K562 (cell line): ENCODE data around the gene CDIPT. TPM values are rescaled to one million over a fixed set of nuclear protein-coding genes. Genes with fewer than 3 reads are reported as not detected.

ENCODE experiments used
- ATAC-seq: fragments of 200-7000 bp; cut with Tn5 transposase; 3 replicates; pipeline ENCODE4 v1.9.1; 2020; ENCODE audit warnings: moderate library complexity
- BruUV-seq: library from RNA; stranded (reverse); fragments of 400-500 nt; replicated peaks from 2 replicates; lab custom pipeline; 2021; lab: Mats Ljungman, UMichigan
- CTCF ChIA-PET: fragments of 300-600 bp; formaldehyde crosslinking; extraction: SDS; loops from one replicate; lab custom pipeline; 2021; ENCODE audit warnings: low intra/inter-chr PET ratio; lab: Yijun Ruan, JAX
- POLR2A ChIA-PET: fragments of 300-600, 350-650 bp; sonication (Branson Sonifier 250); formaldehyde crosslinking; extraction: SDS; loops from one replicate; lab custom pipeline; 2021; ENCODE audit warnings: antibody characterized with exemption, inconsistent platforms; lab: Yijun Ruan, JAX
- DNase-seq, 4 experiments: peaks; one replicate each; pipeline versions ENCODE4 v3.0.0 to v3.0.0-alpha.2; 2011 to 2018; ENCODE audit warnings: low spot score in 3 of 4, mixed read lengths in 3 of 4; ENCODE audit errors: extremely low read depth in 1 of 4
- FAIRE-seq: peaks from 2 replicates; lab custom pipeline; 2011; peaks lifted over from hg19 to GRCh38; lab: Jason Lieb, UNC
- H2AFZ ChIP-seq: 2 replicates; pipeline ENCODE4 v1.6.0; 2011; ENCODE audit warnings: low read depth, low read length, control low read depth, inconsistent platforms
- H3K27ac ChIP-seq: fragments of 200-600 bp; 3 replicates; pipeline ENCODE4 v1.8.0; 2011; ENCODE audit warnings: low read depth, mild to moderate bottlenecking, control low read depth, inconsistent platforms, low read length, moderate library complexity, mixed read lengths; ENCODE audit errors: extremely low read depth
- H3K27me3 ChIP-seq, 2 experiments: fragments of 300-600 bp in 1 of 2; 2 replicates in 1 of 2; 3 replicates in 1 of 2; pipeline versions ENCODE4 v1.6.0 to v1.8.0; 2011; ENCODE audit warnings: inconsistent platforms in 2 of 2, low read length in 2 of 2, mild to moderate bottlenecking in 1 of 2, mixed read lengths in 1 of 2, moderate library complexity in 1 of 2; ENCODE audit not compliant: control insufficient read depth in 2 of 2, insufficient read depth in 2 of 2
- H3K36me3 ChIP-seq: fragments of 300-600 bp; 3 replicates; pipeline ENCODE4 v1.8.0; 2011; ENCODE audit warnings: mild to moderate bottlenecking, low read length, inconsistent platforms; ENCODE audit not compliant: control insufficient read depth, insufficient read depth
- H3K4me1 ChIP-seq, 2 experiments: fragments of 200-600 bp in 1 of 2; replicated peaks in 1 of 2; 2 replicates in 1 of 2; 3 replicates in 1 of 2; pipeline versions ENCODE4 v1.5.1 to v1.8.0; 2011; ENCODE audit warnings: inconsistent platforms in 2 of 2, low read length in 2 of 2, mild to moderate bottlenecking in 1 of 2, mixed read lengths in 1 of 2, moderate library complexity in 1 of 2; ENCODE audit not compliant: control insufficient read depth in 2 of 2, insufficient read depth in 2 of 2
- H3K4me2 ChIP-seq: 2 replicates; pipeline ENCODE4 v1.6.1; 2011; ENCODE audit warnings: low read length, control low read depth, inconsistent platforms, mixed read lengths; ENCODE audit not compliant: insufficient read depth
- H3K4me3 ChIP-seq: fragments of 200-600 bp; sonication (generic), shearing (Covaris generic); 2 replicates; pipeline ENCODE4 v1.5.1; 2016; ENCODE audit warnings: control low read depth, inconsistent platforms
- H3K79me2 ChIP-seq: fragments of 200-600 bp; 3 replicates; pipeline ENCODE4 v1.8.0; 2011; ENCODE audit warnings: low read length, inconsistent platforms; ENCODE audit not compliant: control insufficient read depth, insufficient read depth
- H3K9ac ChIP-seq, 2 experiments: 2 replicates each; pipeline versions ENCODE4 v1.6.0 to v1.6.1; 2011; ENCODE audit warnings: low read depth in 2 of 2, low read length in 2 of 2, control low read depth in 1 of 2, inconsistent platforms in 1 of 2, mild to moderate bottlenecking in 1 of 2, mixed read lengths in 1 of 2; ENCODE audit not compliant: insufficient read depth in 1 of 2
- H3K9me1 ChIP-seq: one replicate; pipeline ENCODE4 v1.6.0; 2011; ENCODE audit warnings: inconsistent platforms, mild to moderate bottlenecking, low read length, moderate library complexity; ENCODE audit not compliant: control insufficient read depth, insufficient read depth
- H3K9me3 ChIP-seq: replicated peaks from 2 replicates; pipeline ENCODE4 v1.5.1; 2011; ENCODE audit warnings: low read depth, low read length, inconsistent platforms; ENCODE audit not compliant: control insufficient read depth, insufficient read depth
- H4K20me1 ChIP-seq: replicated peaks from 2 replicates; pipeline ENCODE4 v1.6.1; 2011; ENCODE audit warnings: low read length, inconsistent platforms, mixed read lengths; ENCODE audit not compliant: control insufficient read depth, insufficient read depth
- BHLHE40 ChIP-seq: IDR thresholded peaks from 2 replicates; pipeline ENCODE4 v1.6.1; 2011; ENCODE audit warnings: low read length, improper control_type of control experiment
- DACH1 ChIP-seq: fragments of 450-650 bp; IDR thresholded peaks from 2 replicates; pipeline ENCODE4 v1.6.1; 2018; ENCODE audit not compliant: partially characterized antibody
- DNMT1 ChIP-seq: fragments of 450-650 bp; IDR thresholded peaks from 2 replicates; pipeline ENCODE4 v1.6.1; 2016; ENCODE audit warnings: antibody characterized with exemption, mild to moderate bottlenecking
- FOXP1 ChIP-seq: sonication (generic); formaldehyde crosslinking; IDR thresholded peaks from 2 replicates; pipeline ENCODE4 v1.8.0; 2022; ENCODE audit warnings: mild to moderate bottlenecking, missing genetic modification reagents
- GABPB2 ChIP-seq: fragments of 250-450 bp; sonication (Bioruptor Pico); conservative IDR thresholded peaks from 2 replicates; pipeline ENCODE4 v1.5.1; 2021; ENCODE audit warnings: mild to moderate bottlenecking
- HINFP ChIP-seq: fragments of 450-650 bp; conservative IDR thresholded peaks from 2 replicates; pipeline ENCODE4 v1.6.1; 2016; ENCODE audit warnings: missing genetic modification characterization, low read depth, mild to moderate bottlenecking, control low read depth, missing compliant biosample characterization
- LCOR ChIP-seq: sonication (generic); formaldehyde crosslinking; IDR thresholded peaks from 2 replicates; pipeline ENCODE4 v1.8.0; 2022; ENCODE audit warnings: mild to moderate bottlenecking, missing genetic modification reagents
- MTF1 ChIP-seq: fragments of 250-450 bp; sonication (Bioruptor Pico); IDR thresholded peaks from 2 replicates; pipeline ENCODE4 v1.9.0; 2021; ENCODE audit warnings: moderate library complexity, mild to moderate bottlenecking, inconsistent platforms, borderline replicate concordance
- NKRF ChIP-seq: fragments of 450-650 bp; IDR thresholded peaks from 2 replicates; pipeline ENCODE4 v1.6.1; 2016; ENCODE audit warnings: borderline replicate concordance
- PRPF4 ChIP-seq: fragments of 200-400 bp; formaldehyde crosslinking; IDR thresholded peaks from one replicate; pipeline ENCODE4 v1.6.1; 2017; ENCODE audit warnings: low read length, low read depth, mild to moderate bottlenecking; ENCODE audit not compliant: insufficient read depth, poor library complexity, severe bottlenecking
- RUNX1 ChIP-seq: sonication (generic); IDR thresholded peaks from 2 replicates; pipeline ENCODE4 v1.6.1; 2016; ENCODE audit warnings: antibody characterized with exemption, low read depth
- SRSF3 ChIP-seq: fragments of 200-400 bp; formaldehyde crosslinking; IDR thresholded peaks from 2 replicates; pipeline ENCODE4 v1.6.1; 2016; ENCODE audit warnings: mild to moderate bottlenecking, low read length, moderate library complexity; ENCODE audit not compliant: insufficient read depth
- TCF15 ChIP-seq: fragments of 250-450 bp; sonication (Bioruptor Pico); IDR thresholded peaks from 2 replicates; pipeline ENCODE4 v1.8.0; 2022; ENCODE audit warnings: moderate library complexity, mild to moderate bottlenecking, inconsistent platforms
- THRB ChIP-seq: fragments of 450-650 bp; formaldehyde crosslinking; conservative IDR thresholded peaks from 2 replicates; pipeline ENCODE4 v1.4.0; 2022; ENCODE audit warnings: mild to moderate bottlenecking, missing genetic modification characterization
- ZKSCAN3 ChIP-seq: fragments of 250-450 bp; sonication (Bioruptor Pico); IDR thresholded peaks from 2 replicates; pipeline ENCODE4 v1.4.0; 2020
- ZNF41 ChIP-seq: fragments of 250-450 bp; sonication (Bioruptor Pico); conservative IDR thresholded peaks from 2 replicates; pipeline ENCODE4 v1.4.0; 2020; ENCODE audit warnings: mild to moderate bottlenecking
- ZNF444 ChIP-seq: fragments of 250-450 bp; sonication (Bioruptor Pico); IDR thresholded peaks from 2 replicates; pipeline ENCODE4 v1.4.0; 2020; ENCODE audit warnings: mild to moderate bottlenecking, moderate library complexity
- WGBS: fragments of 100-300 bp; shearing (Covaris generic); methylation state at CpG from one replicate; pipeline ENCODE4 v1.1.6; 2016; ENCODE audit warnings: low coverage, mixed read lengths; ENCODE audit not compliant: insufficient coverage; ENCODE audit errors: missing lambda C conversion rate; 5-methylcytosine and 5-hydroxymethylcytosine counted together
- in situ Hi-C: fragments of 300-500 bp; cut with MboI; formaldehyde crosslinking; loops from 4 replicates; pipeline ENCODE4 v1.15.0; 2018; ENCODE audit warnings: inconsistent platforms, mixed read lengths
- intact Hi-C: fragments of 100-400 bp; cut with micrococcal nuclease; formaldehyde crosslinking; loops from 2 replicates; pipeline ENCODE4 v1.14.2; 2022
- polyA plus RNA-seq, 8 experiments: library from polyadenylated mRNA; depleted of rRNA in 4 of 8; stranded (reverse) in 5 of 8; unstranded in 3 of 8; fragments of >200 nt; fragmentation: Nextera tagmentation in 2 of 8; fragmentation: Illumina TruSeq in 1 of 8; extraction: Ambion mirVana in 2 of 8; extraction: Trizol in 1 of 8; gene quantifications; 2 replicates each; pipeline versions ENCODE4 v1.2.1 to v1.2.3, GENCODE V29; 2011 to 2014; ENCODE audit warnings: inconsistent platforms in 1 of 8, missing spikeins in 1 of 8
- total RNA-seq, 7 experiments: library from RNA; depleted of rRNA in 6 of 7; stranded (reverse); fragments of >200 nt in 6 of 7; fragmentation: Illumina TruSeq in 2 of 7; extraction: Trizol in 2 of 7; gene quantifications; 2 replicates each; pipeline versions ENCODE4 v1.2.1 to v1.2.3, GENCODE V29; 2011 to 2021; ENCODE audit warnings: low replicate concordance in 1 of 7

Gene CDIPT
- total and polyA plus RNA-seq, 9 of the 15 experiments (the other 6 are each of a cell fraction or from before 2014, with no cell fraction given), result 1.3 to 37.0 (median 23.0) TPM

- in situ Hi-C loops (no loop called here), intact Hi-C loops (loop anchor here (2.0 kb wide), 1 partner anchor 42 kb away; the partner anchor contains the start of gene MAZ)
- Histone ChIP-seq H3K9me1 (no peaks in the 10 kb centered on the region), H3K4me3 (no peak overlapping the region), H3K27ac (no peak overlapping the region), H3K79me2 (no peaks in the 10 kb centered on the region), H3K4me2 (no peak overlapping the region), H3K9me3 (no peaks in the 10 kb centered on the region), H4K20me1 (no peaks in the 10 kb centered on the region), H3K4me1 (peaks cover 0 to 28% of the 10 kb centered on the region in 2 experiments; a peak in 2 of 5 replicates), H3K36me3 (no peaks in the 10 kb centered on the region), H3K27me3 (no peaks in the 10 kb centered on the region), H2AFZ (no peak overlapping the region), H3K9ac (peak overlapping the region in 1 of 2 experiments; percentile 61; a peak in 2 of 4 replicates)
- CTCF ChIA-PET, result no interaction called here
- WGBS, result 13% methylated on average over 13 of the region's 15 CpGs
- FAIRE-seq, result peak; percentile 67
- BruUV-seq, result no TSS peak
- peak; percentile 97 for ATAC-seq
- peak; percentile 81 to 86 (median 83) for DNase-seq
- POLR2A ChIA-PET, result interaction anchor here (0.6 to 1.6 kb wide), 9 partner anchors 10 to 182 kb away, joined by 3 to 7 read pairs (median 5); partner anchors contain the start of genes CDIPT and HIRIP3
- no peak for TF ChIP-seq TCF15 (CRISPR knock-in tag)
- TF ChIP-seq SRSF3, result no peak
- no peak for TF ChIP-seq GABPB2
- no peak for TF ChIP-seq ZNF444
- TF ChIP-seq ZNF41 (CRISPR knock-in tag), result no peak
- TF ChIP-seq RUNX1, result no peak
- TF ChIP-seq THRB (CRISPR knock-in tag), result no peak
- TF ChIP-seq MTF1 (CRISPR knock-in tag), result no peak
- no peak for TF ChIP-seq PRPF4
- no peak for TF ChIP-seq ZKSCAN3 (CRISPR knock-in tag)
- TF ChIP-seq LCOR (CRISPR knock-in tag), result no peak
- no peak for TF ChIP-seq FOXP1
- peak; percentile 75 for TF ChIP-seq DACH1
- no peak for TF ChIP-seq DNMT1
- no peak for TF ChIP-seq HINFP (tag)
- peak; percentile 40; the same call in 1 of the 2 replicates for TF ChIP-seq BHLHE40
- TF ChIP-seq NKRF, result no peak
Observed at GRCh38 chr16:29848420-29849297, 14.4 kb downstream of the CDIPT start.
